DMS 273 (cell line): ENCODE data around the gene TCP1.
"Not testable (repeated sequence)": the region's sequence is repeated elsewhere in the genome, so short reads cannot be mapped to it uniquely, and the experiment has no call there.

ENCODE experiments used
- DNase-seq: peaks from one replicate; lab custom pipeline; 2025; ENCODE audit not compliant: unreplicated experiment; lab: John Stamatoyannopoulos, UW

The TCP1 gene

DNA sequence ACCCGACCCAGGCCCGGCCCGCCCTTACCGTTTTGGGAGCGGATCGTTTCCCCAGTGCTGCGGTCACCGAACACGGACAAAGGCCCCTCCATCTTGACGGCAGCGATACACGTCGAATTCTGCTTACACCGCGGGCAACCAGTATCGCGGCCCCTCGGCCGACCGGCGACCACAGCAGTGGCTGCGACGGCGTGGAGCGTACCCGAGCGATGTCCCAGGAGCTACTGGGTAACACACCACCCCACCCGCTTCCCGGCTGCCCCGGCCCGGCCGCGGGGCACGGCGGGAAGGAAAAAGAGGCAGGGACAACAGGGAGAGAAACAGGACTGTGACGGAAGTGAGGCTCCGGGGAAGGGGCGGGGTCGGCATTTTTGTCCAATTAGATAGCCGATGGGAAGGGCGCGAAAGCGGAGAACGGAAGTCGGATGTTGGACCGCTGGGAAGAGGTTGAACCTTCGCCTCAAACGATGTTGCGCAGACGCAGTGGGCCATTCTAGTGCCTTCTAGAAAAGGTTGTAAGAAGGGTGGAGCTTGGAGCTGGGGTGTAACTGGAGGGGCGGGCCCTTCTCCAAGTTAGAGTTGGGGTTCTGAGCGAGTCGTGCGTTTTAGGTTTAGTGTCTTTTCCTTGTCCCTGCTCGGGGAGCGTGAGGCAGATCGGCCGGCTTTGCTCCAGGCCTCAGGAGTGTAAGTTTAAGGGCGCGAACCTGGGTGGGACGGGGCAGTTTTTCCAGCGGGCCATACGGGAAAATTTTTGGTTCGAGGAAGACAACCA, at the start of gene TCP1:
Gene TCP1 (minus strand): TSS at position 226 of the 772 bp plus-strand sequence. CDS start 134 bp downstream, at position 92.
- DNase-seq: peak; percentile 100

GRCh38 chr6:159838020-159838744, 48.8 kb upstream of the TCP1 start:
- DNase-seq: no peak

- no peak for DNase-seq
These were observed 48.1 kb upstream of the TCP1 start for GRCh38 chr6:159837511-159837910.

DNA sequence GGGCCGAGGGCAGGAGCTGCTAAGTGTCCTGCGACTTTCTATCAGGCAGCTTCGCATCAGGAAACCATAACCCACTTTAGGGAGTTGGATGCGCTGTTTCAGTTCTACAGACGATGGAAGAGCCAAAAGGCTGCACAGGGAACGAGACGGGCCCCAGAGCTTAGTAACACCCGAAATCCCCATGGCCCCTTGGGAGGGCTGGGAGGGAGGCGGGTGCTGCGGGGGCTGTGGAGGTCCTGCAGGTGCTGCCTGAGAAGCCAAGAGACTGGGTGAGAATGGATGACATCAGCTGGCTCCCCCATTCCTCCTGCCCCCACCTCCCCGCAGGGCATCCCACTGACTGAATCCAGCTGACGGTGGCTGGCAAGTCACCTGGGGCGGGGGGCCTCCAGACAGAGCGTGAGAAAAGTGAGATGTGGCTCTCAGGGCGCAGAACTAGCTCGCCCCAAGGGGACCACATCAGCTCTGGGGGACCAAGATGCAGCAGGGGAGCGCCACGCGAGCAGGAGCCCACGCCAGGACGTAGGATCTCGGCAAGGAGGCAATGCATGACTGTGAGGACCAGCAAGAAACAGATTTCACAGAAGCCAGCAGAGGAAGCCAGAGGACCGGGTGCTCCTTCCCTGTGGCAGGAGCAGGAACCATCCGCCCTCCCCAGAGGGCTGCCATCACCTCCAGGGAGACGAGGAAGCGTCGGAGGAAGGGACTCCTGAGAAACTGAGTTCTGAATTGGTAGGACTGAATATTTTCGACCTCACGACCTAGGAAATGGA, 47.5 kb upstream of the TCP1 start:
- no peak for DNase-seq

DNA sequence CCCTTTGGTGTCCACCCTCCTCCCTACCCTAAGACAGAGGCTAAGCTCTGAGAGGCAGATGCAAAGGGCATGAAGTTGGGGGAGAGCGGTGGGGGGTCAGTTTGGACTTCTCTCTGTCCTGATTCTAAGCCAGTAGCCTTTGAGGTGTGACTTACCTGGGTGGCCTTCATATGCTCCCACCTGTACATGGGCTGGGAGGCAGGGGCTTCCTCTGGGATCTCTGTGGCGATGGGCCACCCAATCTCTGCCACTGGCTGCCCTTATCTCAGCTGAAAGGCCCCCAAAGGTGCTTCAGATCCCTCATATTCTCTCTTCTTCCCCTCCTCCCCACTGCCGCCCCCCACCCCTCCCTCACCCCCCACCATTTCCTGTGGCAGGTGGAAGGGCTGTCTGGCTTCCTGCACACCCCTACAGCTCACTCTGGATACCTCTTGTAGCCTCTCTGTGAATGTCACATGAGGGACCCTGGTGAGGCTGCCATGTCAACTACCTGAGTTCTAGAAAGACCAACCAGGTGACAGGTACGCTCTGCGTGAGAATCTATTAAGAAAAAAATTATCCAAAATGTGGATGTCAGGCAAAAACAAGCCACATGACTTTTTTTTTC, 44.7 kb upstream of the TCP1 start:
- no peak for DNase-seq

DNA sequence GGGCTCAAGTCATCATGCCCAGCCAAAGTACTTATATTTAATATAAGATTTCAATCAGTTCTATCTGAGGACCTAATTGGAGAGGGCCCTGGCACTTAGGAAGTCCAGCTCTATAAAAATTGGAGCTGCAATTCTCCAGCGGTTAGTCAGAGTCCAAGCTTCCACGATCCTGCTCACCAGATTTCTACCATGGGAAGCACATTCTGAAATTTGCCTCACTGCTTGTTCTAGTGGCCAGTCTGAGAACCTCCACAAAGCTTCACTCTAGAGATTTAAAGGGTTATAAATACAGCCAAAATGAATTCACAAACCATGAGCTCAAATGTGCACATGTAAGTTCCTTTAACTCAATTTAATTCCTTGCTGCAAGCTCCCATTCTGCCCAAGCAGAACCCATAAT, 44.2 kb upstream of the TCP1 start:
- no peak for DNase-seq

DNA sequence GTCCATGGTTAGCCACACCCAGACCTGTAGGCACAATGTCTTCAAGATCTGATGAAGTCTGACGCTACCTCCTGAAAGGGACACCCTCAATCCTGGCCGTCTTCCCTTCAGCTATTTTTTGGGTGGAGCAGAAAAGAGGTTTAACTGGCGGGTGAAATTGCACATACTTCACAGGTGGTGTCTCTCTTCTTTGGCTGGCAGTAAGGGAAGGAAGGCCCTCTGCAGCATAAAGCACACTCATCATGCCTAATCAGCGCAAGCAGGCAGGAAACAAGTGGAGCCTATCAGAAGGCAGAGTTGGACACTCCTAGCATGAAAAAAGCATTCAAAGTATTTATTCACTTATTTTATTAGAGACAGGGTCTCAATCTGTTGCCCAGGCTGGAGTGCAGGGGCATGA, 43.5 kb upstream of the TCP1 start:
- DNase-seq: no peak

GRCh38 chr6:159831373-159831679, 41.9 kb upstream of the TCP1 start:
- DNase-seq: no peak

DNA sequence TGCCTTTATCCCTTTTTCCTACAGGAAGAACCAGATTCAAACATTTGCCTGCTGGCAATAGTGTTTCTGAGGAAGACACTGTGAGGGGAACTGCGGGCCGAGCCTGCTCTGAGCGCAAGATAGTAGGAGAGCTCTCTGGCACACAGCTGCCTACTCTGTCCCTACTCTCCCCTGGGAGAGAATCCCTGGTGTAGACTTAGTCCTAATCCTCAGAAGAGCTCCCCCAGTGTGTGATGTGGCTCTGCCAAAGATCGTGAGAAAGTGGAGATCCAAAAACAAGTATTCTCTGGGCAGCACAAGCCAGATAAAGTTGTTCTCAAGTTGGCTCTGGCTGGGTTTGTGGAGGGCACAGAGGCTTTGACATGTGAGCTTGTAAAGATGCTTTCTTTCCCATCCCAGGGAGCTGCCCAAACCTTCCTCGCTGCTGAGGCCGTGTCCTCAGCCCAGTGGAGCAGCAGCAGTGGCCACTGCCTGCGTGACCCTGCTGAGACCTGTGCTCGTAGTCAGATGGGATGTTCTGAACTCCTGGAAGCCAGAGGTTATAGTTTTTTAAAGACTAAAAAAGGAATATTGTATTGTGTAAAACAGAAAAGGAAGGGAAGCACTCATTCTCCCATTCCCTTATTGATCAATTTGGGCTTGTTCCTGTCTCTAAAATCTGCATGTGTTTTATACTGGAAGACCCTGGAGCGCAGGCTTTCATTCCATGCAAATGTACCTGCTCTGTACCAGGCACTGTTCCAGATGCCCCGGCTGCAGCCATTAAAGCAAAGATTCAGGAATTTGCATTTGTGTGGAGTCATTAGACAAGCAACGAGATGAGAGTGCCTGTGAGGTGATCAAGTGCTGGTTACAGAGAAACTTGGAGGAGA, 41.3 kb upstream of the TCP1 start:
- no peak for DNase-seq

- no peak for DNase-seq
These were observed 40.1 kb upstream of the TCP1 start for GRCh38 chr6:159829526-159829925.

- DNase-seq: peak; percentile 66
These were observed 38.7 kb upstream of the TCP1 start for GRCh38 chr6:159828074-159828473.

GRCh38 chr6:159826968-159827647, 37.7 kb upstream of the TCP1 start:
- DNase-seq: peak; percentile 83

DNA sequence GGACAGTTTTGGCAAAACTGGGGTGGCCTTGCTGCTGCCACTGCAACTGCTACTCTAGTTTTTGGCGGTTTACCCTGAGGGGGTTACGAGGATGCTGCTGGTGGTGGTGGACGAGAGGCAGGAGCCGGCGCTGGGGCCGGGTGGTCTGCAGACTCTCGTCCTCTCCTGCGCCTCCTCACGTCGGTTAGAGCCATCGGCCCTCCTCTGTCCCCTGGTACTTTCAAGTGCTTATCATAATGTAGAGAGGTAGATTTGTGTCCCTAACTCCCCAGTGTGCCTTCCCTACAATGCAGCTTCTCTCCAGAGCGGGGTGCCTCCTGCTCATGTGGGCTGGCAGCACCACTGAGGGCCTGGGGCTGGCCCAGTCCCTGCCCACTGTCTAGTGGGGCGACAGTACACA, 36.6 kb upstream of the TCP1 start:
- DNase-seq: no peak

DNA sequence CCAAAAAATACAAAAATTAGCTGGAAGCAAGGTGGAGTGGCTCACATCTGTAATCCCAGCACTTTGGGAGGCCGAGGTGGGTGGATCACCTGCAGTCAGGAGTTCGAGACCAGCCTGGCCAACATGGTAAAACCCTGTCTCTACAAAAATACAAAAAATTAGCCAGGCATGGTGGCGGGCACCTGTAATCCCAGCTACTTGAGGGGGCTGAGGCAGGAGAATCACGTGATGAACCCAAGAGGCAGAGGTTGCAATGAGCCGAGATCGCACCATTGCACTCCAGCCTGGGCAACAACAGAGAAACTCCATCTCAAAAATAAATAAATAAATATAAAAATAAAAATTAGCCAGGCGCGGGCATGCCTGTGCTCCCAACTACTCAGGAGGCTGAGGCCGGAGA, 35.3 kb upstream of the TCP1 start:
- not testable (repeated sequence) for DNase-seq

GRCh38 chr6:159823953-159824352, 34.6 kb upstream of the TCP1 start:
- no peak for DNase-seq

GRCh38 chr6:159821726-159822125, 32.3 kb upstream of the TCP1 start:
- DNase-seq: no peak

GRCh38 chr6:159821122-159821521, 31.7 kb upstream of the TCP1 start:
- DNase-seq: no peak

- DNase-seq: no peak
These were observed 30.7 kb upstream of the TCP1 start for GRCh38 chr6:159819932-159820640.

DNA sequence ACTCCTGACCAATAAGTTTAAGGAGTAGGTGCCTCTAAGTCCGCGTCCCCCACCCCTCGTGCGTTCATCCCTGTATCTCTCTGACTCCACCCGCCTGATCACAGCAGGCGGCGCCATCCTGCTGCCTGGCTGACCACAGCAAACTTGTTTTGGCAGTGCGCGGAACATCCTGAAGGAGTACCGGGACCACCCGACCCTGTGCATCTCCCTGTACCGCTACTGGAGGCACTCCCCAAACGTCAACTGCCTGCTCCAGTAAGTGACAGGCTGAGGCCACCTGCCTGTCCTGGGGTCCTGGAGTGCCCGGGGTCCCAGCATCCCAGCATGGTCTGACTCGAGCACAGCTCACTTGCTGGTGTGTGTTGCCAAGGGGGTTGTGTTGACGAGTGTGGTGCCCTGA, 29.7 kb upstream of the TCP1 start:
- DNase-seq: no peak
